HG03108 (cell line): Measurements from ENCODE around the gene RLBP1.
A peak's percentile ranks its signal among the peaks of the same experiment; 100 is the strongest.

Experiments
- ATAC-seq: cut with Tn5 transposase; IDR thresholded peaks from one replicate; pipeline ENCODE4 v1.9.1; 2021; ENCODE audit warnings: moderate library complexity; ENCODE audit not compliant: unreplicated experiment

RLBP1 gene

GRCh38 chr15:89179966-89180875, 41.2 kb downstream of the RLBP1 start:
- ATAC-seq: no peak

GRCh38 chr15:89178307-89178977, 42.9 kb downstream of the RLBP1 start:
- ATAC-seq: no peak

GRCh38 chr15:89177633-89178306, 43.6 kb downstream of the RLBP1 start:
- ATAC-seq: no peak

GRCh38 chr15:89177116-89177515, 44.3 kb downstream of the RLBP1 start:
- no peak for ATAC-seq

GRCh38 chr15:89175617-89176191, 45.7 kb downstream of the RLBP1 start:
- ATAC-seq: no peak

- no peak for ATAC-seq
Observed at GRCh38 chr15:89174476-89174875, 46.9 kb downstream of the RLBP1 start.

- ATAC-seq: no peak
Observed at GRCh38 chr15:89172921-89173320, 48.5 kb downstream of the RLBP1 start.

- no peak for ATAC-seq
Observed at GRCh38 chr15:89171136-89172072, 50.0 kb downstream of the RLBP1 start.

- ATAC-seq: no peak
Observed at GRCh38 chr15:89170364-89170763, 51.0 kb downstream of the RLBP1 start.

- ATAC-seq: no peak
Observed at GRCh38 chr15:89168316-89168833, 53.0 kb downstream of the RLBP1 start.

- ATAC-seq: peak; percentile 74
Observed at GRCh38 chr15:89167267-89168176, 53.9 kb downstream of the RLBP1 start.

- no peak for ATAC-seq
Observed at GRCh38 chr15:89165677-89166076, 55.7 kb downstream of the RLBP1 start.

GRCh38 chr15:89164712-89165211, 56.6 kb downstream of the RLBP1 start:
- no peak for ATAC-seq

GRCh38 chr15:89163271-89164055, 57.9 kb downstream of the RLBP1 start:
- no peak for ATAC-seq

GRCh38 chr15:89161666-89162065, 59.7 kb downstream of the RLBP1 start:
- ATAC-seq: no peak
